ENCODE results near the gene SMIM10L1.

The SMIM10L1 gene

GRCh38 chr12:11202811-11203210 lies 31.8 kb downstream of the SMIM10L1 start:
- DNase-seq: no peak

- DNase-seq: no peak
These were observed 33.2 kb downstream of the SMIM10L1 start for GRCh38 chr12:11204173-11204572.

DNA sequence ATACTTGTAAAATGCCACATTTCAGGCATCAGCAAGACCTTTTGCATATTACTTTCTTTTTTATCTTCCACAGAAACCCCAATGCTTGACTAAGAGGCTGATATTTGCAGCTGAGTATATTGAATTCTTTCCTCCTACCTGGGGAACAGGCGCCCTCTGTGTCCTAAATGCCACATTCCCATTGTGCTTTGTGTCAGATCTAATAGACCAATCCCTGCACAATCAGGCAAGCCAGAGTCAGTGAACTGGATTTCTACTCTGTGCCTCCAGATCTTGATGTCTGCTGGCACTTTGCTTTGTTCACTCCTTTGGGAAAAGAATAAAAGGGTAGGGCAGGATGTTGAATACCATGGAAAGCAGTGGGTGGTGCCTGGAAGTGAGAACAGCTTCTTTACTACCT lies 38.1 kb downstream of the SMIM10L1 start:
- no peak for DNase-seq
